Endothelial cell (in vitro differentiated cells): ENCODE results near the gene ROCK2. TPM values are rescaled to one million over a fixed set of nuclear protein-coding genes. Genes with fewer than 3 reads are reported as not detected.

Source experiments
- DNase-seq: peaks from one replicate; pipeline ENCODE4 v3.0.0; 2021; ENCODE audit warnings: low spot score
- H3K27ac Mint-ChIP-seq: one replicate; pipeline ENCODE4 v1.8.0; 2021; ENCODE audit warnings: mixed read lengths, inconsistent platforms; ENCODE audit not compliant: unreplicated experiment
- H3K27me3 Mint-ChIP-seq: one replicate; pipeline ENCODE4 v1.8.0; 2021; ENCODE audit warnings: mild to moderate bottlenecking, moderate library complexity, mixed read lengths, inconsistent platforms; ENCODE audit not compliant: unreplicated experiment
- H3K36me3 Mint-ChIP-seq: one replicate; pipeline ENCODE4 v1.8.0; 2021; ENCODE audit warnings: mild to moderate bottlenecking, low read depth, mixed read lengths, inconsistent platforms; ENCODE audit not compliant: unreplicated experiment
- H3K4me1 Mint-ChIP-seq: one replicate; pipeline ENCODE4 v1.8.0; 2021; ENCODE audit warnings: mild to moderate bottlenecking, mixed read lengths, inconsistent platforms; ENCODE audit not compliant: unreplicated experiment
- H3K4me3 Mint-ChIP-seq: one replicate; pipeline ENCODE4 v1.8.0; 2021; ENCODE audit warnings: mild to moderate bottlenecking, mixed read lengths, inconsistent platforms; ENCODE audit not compliant: unreplicated experiment
- H3K9me3 Mint-ChIP-seq: one replicate; pipeline ENCODE4 v1.8.0; 2021; ENCODE audit warnings: mixed read lengths, inconsistent platforms; ENCODE audit not compliant: unreplicated experiment
- CTCF ChIP-seq: fragments of 200-600 bp; sonication (generic); IDR thresholded peaks from one replicate; pipeline ENCODE4 v1.5.0; 2021; ENCODE audit warnings: antibody characterized with exemption; ENCODE audit not compliant: unreplicated experiment
- total RNA-seq: library from RNA; stranded (reverse); fragmentation: NEBNext Ultra II Directional; extraction: Animal tissue kit (Norgen Biotek cat#: 25700); gene quantifications from one replicate; pipeline ENCODE4 v1.2.1, GENCODE V29; 2021; ENCODE audit not compliant: unreplicated experiment

Gene ROCK2
- total RNA-seq, 1 donor from 2014 or later, result 52.8 TPM

- peaks cover 28% of the 10 kb centered on the region for H3K4me1 Mint-ChIP-seq
- H3K27me3 Mint-ChIP-seq, result peaks cover 12% of the 10 kb centered on the region
- no peak for DNase-seq
- H3K36me3 Mint-ChIP-seq, result peaks cover 5% of the 10 kb centered on the region
- no peaks in the 10 kb centered on the region for H3K9me3 Mint-ChIP-seq
- no peak overlapping the region for H3K27ac Mint-ChIP-seq
- no peak for TF ChIP-seq CTCF
- H3K4me3 Mint-ChIP-seq, result no peak overlapping the region
Measured at GRCh38 chr2:11347403-11347959, 3.0 kb upstream of the ROCK2 start.

GRCh38 chr2:11346023-11346482 lies 1.6 kb upstream of the ROCK2 start:
- Mint-ChIP-seq H3K4me3 (no peak overlapping the region), H3K4me1 (peaks cover 32% of the 10 kb centered on the region), H3K27ac (peak overlapping the region; percentile 74), H3K27me3 (peaks cover 12% of the 10 kb centered on the region), H3K36me3 (peaks cover 5% of the 10 kb centered on the region), H3K9me3 (no peaks in the 10 kb centered on the region)
- no peak for DNase-seq
- TF ChIP-seq CTCF, result no peak

- Mint-ChIP-seq H3K4me3 (peak overlapping the region; percentile 91), H3K9me3 (no peaks in the 10 kb centered on the region), H3K27me3 (peaks cover 12% of the 10 kb centered on the region), H3K36me3 (peaks cover 5% of the 10 kb centered on the region), H3K27ac (peak overlapping the region; percentile 98), H3K4me1 (peaks cover 37% of the 10 kb centered on the region)
- no peak for DNase-seq
- TF ChIP-seq CTCF, result no peak
Measured at GRCh38 chr2:11344956-11345677, 681 bp upstream of the ROCK2 start.

GRCh38 chr2:11343650-11344341 lies 640 bp downstream of the ROCK2 start:
- Mint-ChIP-seq H3K27ac (peak overlapping the region; percentile 96), H3K9me3 (no peaks in the 10 kb centered on the region)
- DNase-seq, result peak; percentile 58

More at GRCh38 chr2:11343650-11344341, 640 bp downstream of the ROCK2 start:
- TF ChIP-seq CTCF, result no peak
- Mint-ChIP-seq H3K36me3 (peaks cover 5% of the 10 kb centered on the region), H3K4me1 (peaks cover 44% of the 10 kb centered on the region), H3K4me3 (peak overlapping the region; percentile 100), H3K27me3 (peaks cover 12% of the 10 kb centered on the region)
